Parathyroid adenoma (tissue), 2 donors: Measurements from ENCODE around the gene EIF3K.
"Not testable (repeated sequence)": the region's sequence is repeated elsewhere in the genome, so short reads cannot be mapped to it uniquely, and the experiment has no call there.

Source experiments
- H2AFZ ChIP-seq: fragments of 300-600 bp; sonication (generic); one replicate; pipeline ENCODE4 v1.7.0; 2017; ENCODE audit warnings: antibody characterized with exemption, mild to moderate bottlenecking
- H3K27ac ChIP-seq: fragments of 300-600 bp; sonication (generic); one replicate; pipeline ENCODE4 v1.7.0; 2017
- H3K27me3 ChIP-seq: fragments of 300-600 bp; sonication (generic); one replicate; pipeline ENCODE4 v1.7.0; 2017; ENCODE audit warnings: low read length; ENCODE audit not compliant: control insufficient read depth, insufficient read depth
- H3K36me3 ChIP-seq: fragments of 300-600 bp; sonication (generic); one replicate; pipeline ENCODE4 v1.7.0; 2017; ENCODE audit warnings: low read length; ENCODE audit not compliant: control insufficient read depth, insufficient read depth
- H3K4me1 ChIP-seq: fragments of 300-600 bp; sonication (generic); one replicate; pipeline ENCODE4 v1.7.0; 2017; ENCODE audit warnings: control low read depth
- H3K4me2 ChIP-seq: fragments of 300-600 bp; sonication (generic); one replicate; pipeline ENCODE4 v1.7.0; 2017; ENCODE audit warnings: low read length
- H3K4me3 ChIP-seq: fragments of 300-600 bp; sonication (generic); one replicate; pipeline ENCODE4 v1.7.0; 2017; ENCODE audit warnings: low read depth, low read length
- H3K79me2 ChIP-seq: fragments of 300-600 bp; sonication (generic); one replicate; pipeline ENCODE4 v1.7.0; 2017; ENCODE audit warnings: control low read depth
- H3K9ac ChIP-seq: fragments of 300-600 bp; sonication (generic); one replicate; pipeline ENCODE4 v1.7.0; 2017; ENCODE audit warnings: mild to moderate bottlenecking
- H3K9me3 ChIP-seq: fragments of 300-600 bp; sonication (generic); one replicate; pipeline ENCODE4 v1.7.0; 2017; ENCODE audit warnings: low read length; ENCODE audit not compliant: control insufficient read depth
- TF ChIP-seq, protein P1 (sequence below): fragments of 300-600 bp; sonication (generic); IDR thresholded peaks from one replicate; pipeline ENCODE4 v1.7.0; 2017; ENCODE audit warnings: antibody characterized with exemption, mild to moderate bottlenecking
- donor health status: primary hyperparathyroidism.

EIF3K gene

DNA sequence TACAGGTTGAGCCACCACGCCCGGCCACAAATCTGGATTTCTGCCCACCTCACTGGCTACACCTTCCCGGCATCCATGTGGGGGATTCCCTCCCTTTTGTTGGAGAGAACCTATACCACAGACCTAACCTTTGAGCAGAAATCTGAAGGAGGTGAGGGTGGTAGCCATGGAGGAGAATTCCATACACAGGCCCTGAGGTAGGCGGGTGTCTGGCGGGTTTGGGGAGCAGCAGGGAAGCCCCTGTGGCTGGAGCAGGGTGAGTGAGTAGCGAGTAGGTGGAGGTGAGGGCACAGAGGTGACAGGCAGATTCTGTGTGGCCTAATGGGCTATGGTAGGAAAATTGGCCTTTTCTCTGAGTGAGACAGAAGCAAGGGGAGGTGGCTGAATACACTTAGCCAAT lies 10.6 kb downstream of the EIF3K start:
- Histone ChIP-seq H3K9me3 (no peaks in the 10 kb centered on the region), H3K36me3 (no peaks in the 10 kb centered on the region), H3K27me3 (no peaks in the 10 kb centered on the region), H3K9ac (no peak overlapping the region), H2AFZ (no peak overlapping the region), H3K4me1 (no peaks in the 10 kb centered on the region), H3K4me3 (no peak overlapping the region), H3K79me2 (no peaks in the 10 kb centered on the region), H3K4me2 (no peak overlapping the region), H3K27ac (no peak overlapping the region)
- TF ChIP-seq, protein P1, sequence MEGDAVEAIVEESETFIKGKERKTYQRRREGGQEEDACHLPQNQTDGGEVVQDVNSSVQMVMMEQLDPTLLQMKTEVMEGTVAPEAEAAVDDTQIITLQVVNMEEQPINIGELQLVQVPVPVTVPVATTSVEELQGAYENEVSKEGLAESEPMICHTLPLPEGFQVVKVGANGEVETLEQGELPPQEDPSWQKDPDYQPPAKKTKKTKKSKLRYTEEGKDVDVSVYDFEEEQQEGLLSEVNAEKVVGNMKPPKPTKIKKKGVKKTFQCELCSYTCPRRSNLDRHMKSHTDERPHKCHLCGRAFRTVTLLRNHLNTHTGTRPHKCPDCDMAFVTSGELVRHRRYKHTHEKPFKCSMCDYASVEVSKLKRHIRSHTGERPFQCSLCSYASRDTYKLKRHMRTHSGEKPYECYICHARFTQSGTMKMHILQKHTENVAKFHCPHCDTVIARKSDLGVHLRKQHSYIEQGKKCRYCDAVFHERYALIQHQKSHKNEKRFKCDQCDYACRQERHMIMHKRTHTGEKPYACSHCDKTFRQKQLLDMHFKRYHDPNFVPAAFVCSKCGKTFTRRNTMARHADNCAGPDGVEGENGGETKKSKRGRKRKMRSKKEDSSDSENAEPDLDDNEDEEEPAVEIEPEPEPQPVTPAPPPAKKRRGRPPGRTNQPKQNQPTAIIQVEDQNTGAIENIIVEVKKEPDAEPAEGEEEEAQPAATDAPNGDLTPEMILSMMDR, result no peak

DNA sequence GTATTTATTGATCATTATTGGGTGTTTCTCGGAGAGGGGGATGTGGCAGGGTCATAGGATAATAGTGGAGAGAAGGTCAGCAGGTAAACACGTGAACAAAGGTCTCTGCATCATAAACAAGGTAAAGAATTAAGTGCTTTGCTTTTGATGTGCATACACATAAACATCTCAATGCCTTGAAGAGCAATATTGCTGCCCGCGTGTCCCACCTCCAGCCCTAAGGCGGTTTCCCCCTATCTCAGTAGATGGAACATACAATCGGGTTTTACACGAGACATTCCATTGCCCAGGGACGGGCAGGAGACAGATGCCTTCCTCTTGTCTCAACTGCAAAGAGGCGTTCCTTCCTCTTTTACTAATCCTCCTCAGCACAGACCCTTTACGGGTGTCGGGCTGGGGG lies 12.3 kb downstream of the EIF3K start:
- H3K9me3 ChIP-seq, H3K36me3 ChIP-seq, H3K4me3 ChIP-seq, H3K4me2 ChIP-seq, H3K27me3 ChIP-seq, H3K27ac ChIP-seq, H3K9ac ChIP-seq, H3K79me2 ChIP-seq, H2AFZ ChIP-seq, H3K4me1 ChIP-seq: not testable (repeated sequence)

DNA sequence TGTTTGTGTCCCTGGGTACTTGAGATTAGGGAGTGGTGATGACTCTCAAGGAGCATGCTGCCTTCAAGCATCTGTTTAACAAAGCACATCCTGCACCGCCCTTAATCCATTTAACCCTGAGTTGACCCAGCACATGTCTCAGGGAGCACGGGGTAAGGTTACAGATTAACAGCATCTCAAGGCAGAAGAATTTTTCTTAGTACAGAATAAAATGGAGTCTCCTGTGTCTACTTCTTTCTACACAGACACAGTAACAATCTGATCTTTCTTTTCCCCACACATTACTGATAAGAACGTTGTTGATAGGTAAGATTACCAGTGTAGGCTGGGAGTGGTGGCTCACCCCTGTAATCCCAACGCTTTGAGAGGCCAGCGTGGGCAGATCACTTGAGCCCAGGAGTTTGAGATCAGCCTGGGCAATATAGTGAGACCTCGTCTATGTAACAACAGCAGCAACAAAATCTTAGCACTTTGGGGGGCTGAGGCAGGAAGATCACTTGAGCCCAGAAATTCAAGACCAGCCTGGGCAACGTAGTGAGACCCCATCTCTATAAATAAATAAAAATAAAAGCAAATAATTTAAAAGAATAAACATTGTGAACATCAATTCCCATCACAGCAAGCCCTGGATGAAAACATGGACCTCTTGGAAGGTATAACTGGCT lies 13.0 kb downstream of the EIF3K start:
- not testable (repeated sequence) for H3K36me3 ChIP-seq, H3K4me1 ChIP-seq, H3K4me3 ChIP-seq, H3K27ac ChIP-seq, H2AFZ ChIP-seq, H3K9me3 ChIP-seq, H3K27me3 ChIP-seq, H3K4me2 ChIP-seq, H3K79me2 ChIP-seq, H3K9ac ChIP-seq

DNA sequence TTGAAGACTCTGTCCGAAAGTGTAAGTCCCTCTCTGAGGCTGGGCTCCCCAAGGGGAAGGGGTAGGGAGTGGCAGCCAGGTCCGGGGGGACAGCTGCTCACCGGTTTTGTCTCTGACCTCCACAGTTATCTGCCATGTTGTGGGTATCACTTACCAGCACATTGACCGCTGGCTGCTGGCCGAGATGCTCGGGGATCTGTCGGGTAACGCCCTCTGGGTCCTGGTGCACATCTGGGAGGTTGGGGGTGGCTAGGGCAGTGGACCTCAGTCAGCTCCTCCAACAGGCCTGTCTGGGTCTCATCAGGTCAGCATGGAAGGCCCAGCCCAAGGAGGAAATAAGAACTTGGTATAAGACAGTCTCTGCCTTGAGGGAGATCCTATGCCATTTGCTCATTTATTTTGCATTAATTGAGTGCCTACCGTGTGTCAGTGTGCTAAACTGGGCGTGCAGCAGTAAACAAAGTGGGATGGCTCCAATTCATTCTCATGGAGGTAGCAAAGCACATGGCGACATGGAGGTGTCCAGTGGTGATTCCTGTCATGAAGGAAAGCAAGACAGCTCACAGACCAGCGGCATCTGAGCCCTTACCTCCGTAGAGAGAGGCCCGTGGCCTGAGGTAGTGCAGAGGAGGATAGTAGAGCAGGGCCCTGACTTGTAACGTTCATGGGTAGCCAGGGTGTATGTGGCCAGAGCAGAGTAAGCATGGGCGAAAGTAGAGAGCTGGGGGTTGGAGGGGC lies 13.7 kb downstream of the EIF3K start:
- H3K27ac ChIP-seq, result no peak overlapping the region
- H3K79me2 ChIP-seq, result peaks cover 5% of the 10 kb centered on the region
- H3K4me3 ChIP-seq, result no peak overlapping the region
- no peak overlapping the region for H3K4me2 ChIP-seq
- H2AFZ ChIP-seq, result no peak overlapping the region
- H3K36me3 ChIP-seq, result no peaks in the 10 kb centered on the region
- TF ChIP-seq, protein P1, result no peak
- no peaks in the 10 kb centered on the region for H3K27me3 ChIP-seq
- no peaks in the 10 kb centered on the region for H3K9me3 ChIP-seq
- no peak overlapping the region for H3K9ac ChIP-seq
- H3K4me1 ChIP-seq, result peaks cover 6% of the 10 kb centered on the region

DNA sequence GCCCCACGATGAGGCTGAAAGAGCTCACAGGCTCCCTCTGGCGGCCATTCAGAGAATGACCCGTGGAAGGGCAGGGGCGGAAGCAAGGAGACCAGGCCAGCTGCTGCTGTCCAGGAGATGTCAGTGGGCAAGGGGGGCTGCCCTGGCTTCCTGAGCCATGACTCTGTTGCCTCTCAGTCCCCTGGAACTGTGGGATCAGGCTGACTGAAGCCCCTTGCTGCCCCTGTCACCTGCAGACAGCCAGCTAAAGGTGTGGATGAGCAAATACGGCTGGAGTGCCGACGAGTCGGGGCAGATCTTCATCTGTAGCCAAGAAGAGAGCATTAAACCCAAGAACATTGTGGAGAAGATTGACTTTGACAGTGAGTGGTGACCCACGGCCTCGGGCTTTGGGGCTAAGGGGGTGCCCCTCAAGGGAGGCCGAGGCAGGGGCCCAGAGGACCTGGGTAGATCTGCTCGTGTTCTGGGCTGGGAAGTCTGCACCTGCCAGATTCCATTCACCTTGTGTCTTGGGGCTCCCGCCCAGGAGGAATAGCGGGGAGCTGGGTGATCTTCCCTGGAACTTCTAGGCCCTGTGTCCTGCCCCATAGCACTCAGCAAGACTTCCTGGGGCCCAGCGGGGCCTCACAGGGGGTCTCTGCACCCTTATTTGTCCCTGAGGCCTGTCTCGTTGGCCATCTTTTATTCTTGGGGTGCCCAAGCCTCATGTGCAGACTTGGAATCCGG lies 15.9 kb downstream of the EIF3K start:
- Histone ChIP-seq H3K27ac (peak overlapping the region; percentile 29), H3K4me1 (peaks cover 6% of the 10 kb centered on the region), H3K36me3 (no peaks in the 10 kb centered on the region), H3K9ac (no peak overlapping the region), H2AFZ (no peak overlapping the region), H3K27me3 (no peaks in the 10 kb centered on the region), H3K4me2 (no peak overlapping the region), H3K79me2 (peaks cover 5% of the 10 kb centered on the region), H3K9me3 (no peaks in the 10 kb centered on the region), H3K4me3 (no peak overlapping the region)
- TF ChIP-seq, protein P1, result peak; percentile 96
